Mesothelial cell of epicardium (in vitro differentiated cells): ENCODE measurements around the gene BAG5. TPM values are rescaled to one million over a fixed set of nuclear protein-coding genes. Genes with fewer than 3 reads are reported as not detected.
A peak's percentile ranks its signal among the peaks of the same experiment; 100 is the strongest.

Experiments used
- DNase-seq, 2 experiments: peaks; one replicate each; pipeline ENCODE4 v3.0.0; 2021; ENCODE audit warnings: low spot score in 2 of 2; ENCODE audit not compliant: unreplicated experiment in 2 of 2
- H3K27ac Mint-ChIP-seq: 2 replicates; pipeline ENCODE4 v1.8.0; 2021; ENCODE audit warnings: mixed read lengths
- H3K27me3 Mint-ChIP-seq: 2 replicates; pipeline ENCODE4 v1.8.0; 2021; ENCODE audit warnings: low read depth, mixed read lengths
- H3K36me3 Mint-ChIP-seq: 2 replicates; pipeline ENCODE4 v1.8.0; 2021; ENCODE audit warnings: mixed read lengths
- H3K4me1 Mint-ChIP-seq: 2 replicates; pipeline ENCODE4 v1.8.0; 2021; ENCODE audit warnings: mixed read lengths
- H3K4me3 Mint-ChIP-seq: 2 replicates; pipeline ENCODE4 v1.8.0; 2021; ENCODE audit warnings: mild to moderate bottlenecking, moderate library complexity, mixed read lengths
- H3K9me3 Mint-ChIP-seq: 2 replicates; pipeline ENCODE4 v1.8.0; 2021; ENCODE audit warnings: mixed read lengths
- total RNA-seq: library from RNA; stranded (reverse); gene quantifications from 3 replicates; pipeline ENCODE4 v1.2.1, GENCODE V29; 2021
- TF ChIP-seq, protein P1 (sequence below): fragments of 200-600 bp; sonication (generic); IDR thresholded peaks from one replicate; pipeline ENCODE4 v1.5.0; 2021; ENCODE audit warnings: antibody characterized with exemption; ENCODE audit not compliant: unreplicated experiment

BAG5 gene
- total RNA-seq, 1 donor from 2014 or later: 22.2 TPM

DNA sequence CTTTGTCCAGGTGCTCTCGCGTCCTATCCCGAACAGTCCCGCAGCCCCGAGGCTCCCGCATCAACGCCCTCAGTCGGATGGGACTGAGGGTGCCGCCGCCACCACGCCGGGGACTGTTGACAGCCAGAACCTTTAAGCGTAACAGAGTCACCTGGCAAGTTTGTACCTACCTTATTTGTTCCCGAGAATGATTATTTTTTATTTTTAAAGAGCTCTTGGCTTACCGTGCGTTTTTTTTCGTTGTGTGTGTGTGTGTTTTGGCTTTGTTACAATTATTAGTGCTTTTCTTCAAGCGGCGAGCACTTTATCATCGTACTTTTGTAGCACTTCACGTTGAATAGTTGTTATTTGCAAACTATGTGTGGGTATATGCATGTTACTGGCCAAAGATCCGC lies 766 bp upstream of the BAG5 start:
- TF ChIP-seq, protein P1, sequence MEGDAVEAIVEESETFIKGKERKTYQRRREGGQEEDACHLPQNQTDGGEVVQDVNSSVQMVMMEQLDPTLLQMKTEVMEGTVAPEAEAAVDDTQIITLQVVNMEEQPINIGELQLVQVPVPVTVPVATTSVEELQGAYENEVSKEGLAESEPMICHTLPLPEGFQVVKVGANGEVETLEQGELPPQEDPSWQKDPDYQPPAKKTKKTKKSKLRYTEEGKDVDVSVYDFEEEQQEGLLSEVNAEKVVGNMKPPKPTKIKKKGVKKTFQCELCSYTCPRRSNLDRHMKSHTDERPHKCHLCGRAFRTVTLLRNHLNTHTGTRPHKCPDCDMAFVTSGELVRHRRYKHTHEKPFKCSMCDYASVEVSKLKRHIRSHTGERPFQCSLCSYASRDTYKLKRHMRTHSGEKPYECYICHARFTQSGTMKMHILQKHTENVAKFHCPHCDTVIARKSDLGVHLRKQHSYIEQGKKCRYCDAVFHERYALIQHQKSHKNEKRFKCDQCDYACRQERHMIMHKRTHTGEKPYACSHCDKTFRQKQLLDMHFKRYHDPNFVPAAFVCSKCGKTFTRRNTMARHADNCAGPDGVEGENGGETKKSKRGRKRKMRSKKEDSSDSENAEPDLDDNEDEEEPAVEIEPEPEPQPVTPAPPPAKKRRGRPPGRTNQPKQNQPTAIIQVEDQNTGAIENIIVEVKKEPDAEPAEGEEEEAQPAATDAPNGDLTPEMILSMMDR: no peak
- H3K4me3 Mint-ChIP-seq: peak overlapping the region; percentile 91
- H3K36me3 Mint-ChIP-seq: peaks cover 15% of the 10 kb centered on the region
- H3K9me3 Mint-ChIP-seq: no peaks in the 10 kb centered on the region
- DNase-seq: no peak
- peak overlapping the region; percentile 93 for H3K27ac Mint-ChIP-seq
- H3K4me1 Mint-ChIP-seq: peaks cover 27% of the 10 kb centered on the region
- H3K27me3 Mint-ChIP-seq: no peaks in the 10 kb centered on the region

DNA sequence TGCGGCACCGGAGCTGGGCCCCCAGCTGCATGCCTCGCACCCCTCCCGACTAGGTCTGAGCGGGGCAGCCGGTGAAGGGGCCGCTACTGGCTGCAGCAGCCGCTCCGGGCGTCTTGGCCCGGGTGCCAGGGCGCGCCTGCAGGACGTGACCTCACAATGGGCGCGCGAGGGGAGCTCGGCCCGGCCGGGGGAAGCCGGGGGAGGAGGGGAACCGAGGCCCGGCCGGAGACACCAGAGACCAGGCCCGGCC lies 353 bp downstream of the BAG5 start:
- Mint-ChIP-seq H3K4me3 (peak overlapping the region; percentile 95), H3K9me3 (no peaks in the 10 kb centered on the region), H3K27me3 (no peaks in the 10 kb centered on the region), H3K4me1 (peaks cover 27% of the 10 kb centered on the region), H3K36me3 (peaks cover 18% of the 10 kb centered on the region), H3K27ac (peak overlapping the region; percentile 92)
- DNase-seq: no peak
- TF ChIP-seq, protein P1: no peak

DNA sequence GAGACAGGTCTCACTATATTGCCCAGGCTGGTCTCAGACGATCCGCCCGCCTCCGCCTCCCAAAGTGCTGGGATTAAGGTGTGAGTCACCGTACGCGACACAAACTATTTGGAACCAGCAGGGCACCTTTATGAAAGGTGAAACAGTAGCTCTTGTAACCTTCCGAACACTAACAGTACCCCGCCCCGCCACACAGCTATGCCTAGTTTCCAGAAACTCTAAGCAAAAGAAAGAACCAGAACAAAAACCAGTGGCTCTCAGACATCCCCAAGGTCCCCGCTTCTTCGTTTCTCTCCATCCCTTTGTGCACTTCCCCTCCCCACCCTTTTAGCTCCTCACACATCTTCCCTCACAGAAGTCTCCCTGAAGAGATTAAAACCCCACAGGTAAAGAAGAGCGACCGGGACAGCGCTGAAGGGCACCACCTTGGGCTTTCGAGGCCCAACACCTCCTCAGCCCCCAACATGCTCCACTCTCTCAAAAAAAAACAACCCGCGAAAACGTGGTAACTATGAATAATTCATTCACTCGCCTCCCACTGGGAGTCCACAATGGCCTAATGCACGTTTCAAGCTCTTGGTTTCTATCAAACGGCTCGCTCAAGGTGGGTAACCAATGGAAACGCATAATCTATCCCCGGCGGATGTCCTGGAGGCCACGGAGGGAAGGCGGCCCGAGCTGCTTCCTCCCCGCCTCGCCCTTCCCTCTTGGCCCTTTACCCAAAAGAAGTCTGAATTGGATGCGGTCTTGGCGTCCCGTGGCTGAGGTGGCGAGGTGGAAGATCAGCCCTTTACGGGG lies 877 bp downstream of the BAG5 start:
- Mint-ChIP-seq H3K36me3 (peaks cover 18% of the 10 kb centered on the region), H3K4me1 (peaks cover 27% of the 10 kb centered on the region), H3K9me3 (no peaks in the 10 kb centered on the region), H3K27ac (peak overlapping the region; percentile 92), H3K27me3 (no peaks in the 10 kb centered on the region), H3K4me3 (peak overlapping the region; percentile 95)
- DNase-seq: peak in 1 of 2 experiments; percentile 56
- TF ChIP-seq, protein P1: no peak

DNA sequence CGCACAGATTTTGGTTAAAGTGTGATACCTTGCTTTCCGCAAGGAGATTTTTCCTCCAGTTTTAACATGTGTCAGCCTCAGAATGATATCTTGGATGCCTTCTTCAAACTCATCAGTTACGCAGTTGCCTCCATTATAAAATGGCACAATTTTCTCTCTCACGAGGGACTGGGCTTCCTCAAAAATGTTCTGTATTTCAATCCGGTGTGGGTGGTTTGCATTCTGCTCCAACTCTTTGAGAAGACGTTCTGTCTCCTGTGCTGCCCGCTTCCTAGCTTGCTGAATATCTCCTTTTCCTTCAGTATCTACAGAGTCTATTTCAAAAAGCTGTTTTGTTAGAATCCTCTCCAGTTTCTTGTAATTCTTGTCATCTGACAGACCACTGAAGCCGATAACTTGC lies 1.8 kb downstream of the BAG5 start:
- no peak overlapping the region for H3K27ac Mint-ChIP-seq
- peak overlapping the region; percentile 95 for H3K4me3 Mint-ChIP-seq
- peaks cover 27% of the 10 kb centered on the region for H3K4me1 Mint-ChIP-seq
- H3K9me3 Mint-ChIP-seq: no peaks in the 10 kb centered on the region
- TF ChIP-seq, protein P1: no peak
- H3K36me3 Mint-ChIP-seq: peaks cover 18% of the 10 kb centered on the region
- DNase-seq: no peak
- H3K27me3 Mint-ChIP-seq: no peaks in the 10 kb centered on the region

DNA sequence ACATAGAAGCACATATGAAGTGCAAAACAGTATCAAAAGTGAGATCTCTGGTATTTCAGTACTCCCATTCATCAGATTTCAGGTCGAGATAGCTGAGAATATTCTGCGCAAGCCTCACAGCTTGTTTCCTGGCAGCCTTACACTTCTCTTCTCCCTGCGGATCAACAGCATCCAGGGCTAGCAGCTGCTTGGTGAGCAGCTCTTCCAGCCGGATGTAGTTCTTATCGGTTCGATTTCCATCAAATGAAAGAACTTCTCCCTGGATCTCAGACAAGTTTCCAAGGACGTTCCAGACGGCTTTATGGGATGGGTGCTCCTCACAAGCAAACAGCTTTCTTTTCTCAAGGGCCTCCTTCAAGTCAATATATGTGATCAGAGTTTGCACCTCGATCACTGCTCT lies 2.7 kb downstream of the BAG5 start:
- Mint-ChIP-seq H3K27me3 (no peaks in the 10 kb centered on the region), H3K9me3 (no peaks in the 10 kb centered on the region), H3K4me1 (peaks cover 28% of the 10 kb centered on the region), H3K4me3 (no peak overlapping the region), H3K27ac (no peak overlapping the region), H3K36me3 (peaks cover 18% of the 10 kb centered on the region)
- TF ChIP-seq, protein P1: no peak
- no peak for DNase-seq
